ENCODE measurements around the gene TMPRSS3.

TMPRSS3 gene

DNA sequence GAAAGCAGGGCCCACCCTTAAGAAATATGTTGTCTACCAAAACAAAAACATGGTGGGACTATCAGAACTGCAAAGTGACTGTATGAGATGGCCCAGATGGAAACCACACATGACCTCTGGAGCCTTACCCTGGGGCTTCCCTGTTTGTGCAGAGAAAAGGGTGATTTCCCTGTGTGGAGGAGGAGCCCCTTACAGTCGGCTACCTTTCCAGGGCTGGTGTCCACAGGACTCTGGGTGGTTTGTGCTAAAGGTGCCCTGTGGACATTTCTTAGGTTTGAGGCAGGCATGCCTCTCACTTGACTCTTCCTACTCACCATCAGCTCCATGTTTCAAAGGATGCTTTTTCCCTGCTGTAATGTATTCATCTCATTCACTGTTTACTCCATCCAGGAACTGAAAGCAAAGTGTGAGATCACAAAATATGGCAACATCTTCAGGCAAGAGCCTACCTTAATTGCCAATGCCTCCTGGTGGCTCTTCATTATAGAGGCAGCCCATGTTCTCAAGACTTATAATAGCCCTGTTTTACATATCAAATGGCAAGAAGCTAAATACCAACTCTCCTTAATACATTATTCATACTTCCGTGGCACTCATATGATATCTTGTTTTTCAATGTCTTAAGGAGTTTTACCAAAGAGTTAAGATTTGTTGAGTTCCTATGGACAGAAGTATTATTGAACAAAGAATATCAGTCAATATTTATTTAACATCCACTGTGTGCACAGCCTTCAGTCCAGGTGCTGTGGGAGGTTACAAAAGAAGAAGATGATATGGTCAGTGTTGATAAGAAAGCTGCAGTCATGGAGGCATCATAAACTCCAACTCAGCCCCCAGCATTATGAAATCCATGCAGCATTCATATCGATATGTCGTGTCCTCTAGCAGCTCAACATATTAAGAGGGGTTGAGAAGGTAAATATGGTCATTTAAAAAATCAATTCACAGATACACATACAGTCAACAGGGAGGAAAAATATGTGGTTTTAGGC is 65.2 kb downstream of the TMPRSS3 start:
- DNase-seq = no peak

- DNase-seq = no peak
Observed at GRCh38 chr21:42324896-42325295, 71.0 kb downstream of the TMPRSS3 start.

Measured in NCI-H526 treated with DMSO at 0.1 percent for 48 hours (cell line).